ENCODE measurements around the gene SIRPB1. TPM values are rescaled to one million over a fixed set of nuclear protein-coding genes. Genes with fewer than 3 reads are reported as not detected.
"Not testable (repeated sequence)": the region's sequence is repeated elsewhere in the genome, so short reads cannot be mapped to it uniquely, and the experiment has no call there.

Gene SIRPB1
- polyA plus RNA-seq, 1 donor (not counting 4 experiments of a cell fraction or from before 2014, with no cell fraction given), result not detected

GRCh38 chr20:1646975-1647431 lies 27.2 kb upstream of the SIRPB1 start:
- H3K4me3 ChIP-seq (ENCODE audit: control insufficient read depth in 2 of 3, extremely low read depth in 1 of 3, insufficient read depth in 2 of 3, low read depth in 1 of 3, low read length in 3 of 3), result no peak overlapping the region
- H3K27ac ChIP-seq (ENCODE audit: control insufficient read depth, insufficient read depth, low read length), result no peak overlapping the region
- H2AFZ ChIP-seq (ENCODE audit: control insufficient read depth, low read length), result no peak overlapping the region
- dilution Hi-C loops (cut with MboI; ENCODE audit: extremely low pct_ligation_motif_present, low sequenced_read_pairs), result no loop called here
- H3K79me2 ChIP-seq (ENCODE audit: control insufficient read depth, insufficient read depth, low read length), result no peaks in the 10 kb centered on the region
- no peaks in the 10 kb centered on the region for H3K9me1 ChIP-seq (ENCODE audit: control insufficient read depth, extremely low read depth, insufficient read depth, low read length)
- H3K27me3 ChIP-seq (ENCODE audit: control insufficient read depth, extremely low read depth, insufficient read depth, low read length), result no peaks in the 10 kb centered on the region
- TF ChIP-seq EZH2 (IDR thresholded peaks at IDR 0.05; ENCODE audit: low read length), result no peak
- TF ChIP-seq CTCF (optimal IDR thresholded peaks at IDR 0.05 in 1 of 3, IDR thresholded peaks at IDR 0.05 in 1 of 3, conservative IDR thresholded peaks at IDR 0.05 in 1 of 3; ENCODE audit: extremely low read depth in 1 of 3, insufficient read depth in 2 of 3, low read length in 3 of 3), result no peak
- no peaks in the 10 kb centered on the region for H4K20me1 ChIP-seq (ENCODE audit: control insufficient read depth, extremely low read depth, insufficient read depth, low read length)
- H3K4me2 ChIP-seq (ENCODE audit: control insufficient read depth, extremely low read depth, insufficient read depth, low read depth, low read length), result no peak overlapping the region
- no peak for FAIRE-seq
- peaks cover 4% of the 10 kb centered on the region for H3K4me1 ChIP-seq (ENCODE audit: control insufficient read depth, extremely low read depth, insufficient read depth, low read length)
- DNase-seq (ENCODE audit: low read depth, low spot score), result no peak
- no peaks in the 10 kb centered on the region for H3K36me3 ChIP-seq (ENCODE audit: control insufficient read depth in 2 of 2, extremely low read depth in 1 of 2, insufficient read depth in 2 of 2, low read length in 2 of 2)
- H3K9ac ChIP-seq (ENCODE audit: control insufficient read depth, extremely low read depth, insufficient read depth, low read length), result no peak overlapping the region
- no peaks in the 10 kb centered on the region for H3K9me3 ChIP-seq (ENCODE audit: control insufficient read depth, low read depth, low read length)

- H3K27me3 ChIP-seq (ENCODE audit: control insufficient read depth, extremely low read depth, insufficient read depth, low read length), result no peaks in the 10 kb centered on the region
- H3K4me1 ChIP-seq (ENCODE audit: control insufficient read depth, extremely low read depth, insufficient read depth, low read length), result peaks cover 4% of the 10 kb centered on the region
- TF ChIP-seq EZH2 (IDR thresholded peaks at IDR 0.05; ENCODE audit: low read length), result no peak
- TF ChIP-seq CTCF (optimal IDR thresholded peaks at IDR 0.05 in 1 of 3, IDR thresholded peaks at IDR 0.05 in 1 of 3, conservative IDR thresholded peaks at IDR 0.05 in 1 of 3; ENCODE audit: extremely low read depth in 1 of 3, insufficient read depth in 2 of 3, low read length in 3 of 3), result no peak
- DNase-seq (ENCODE audit: low read depth, low spot score) (no peak), FAIRE-seq (no peak)
- H4K20me1 ChIP-seq (ENCODE audit: control insufficient read depth, extremely low read depth, insufficient read depth, low read length), result no peaks in the 10 kb centered on the region
- H3K36me3 ChIP-seq (ENCODE audit: control insufficient read depth in 2 of 2, extremely low read depth in 1 of 2, insufficient read depth in 2 of 2, low read length in 2 of 2), result no peaks in the 10 kb centered on the region
- H3K4me2 ChIP-seq (ENCODE audit: control insufficient read depth, extremely low read depth, insufficient read depth, low read depth, low read length), result no peak overlapping the region
- no peak overlapping the region for H2AFZ ChIP-seq (ENCODE audit: control insufficient read depth, low read length)
- H3K9ac ChIP-seq (ENCODE audit: control insufficient read depth, extremely low read depth, insufficient read depth, low read length), result no peak overlapping the region
- dilution Hi-C loops (cut with MboI; ENCODE audit: extremely low pct_ligation_motif_present, low sequenced_read_pairs), result no loop called here
- H3K27ac ChIP-seq (ENCODE audit: control insufficient read depth, insufficient read depth, low read length), result no peak overlapping the region
- no peaks in the 10 kb centered on the region for H3K9me1 ChIP-seq (ENCODE audit: control insufficient read depth, extremely low read depth, insufficient read depth, low read length)
- H3K4me3 ChIP-seq (ENCODE audit: control insufficient read depth in 2 of 3, extremely low read depth in 1 of 3, insufficient read depth in 2 of 3, low read depth in 1 of 3, low read length in 3 of 3), result no peak overlapping the region
- no peaks in the 10 kb centered on the region for H3K9me3 ChIP-seq (ENCODE audit: control insufficient read depth, low read depth, low read length)
- no peaks in the 10 kb centered on the region for H3K79me2 ChIP-seq (ENCODE audit: control insufficient read depth, insufficient read depth, low read length)
Measured at GRCh38 chr20:1644101-1644962, 24.5 kb upstream of the SIRPB1 start.

GRCh38 chr20:1638643-1639042 lies 18.8 kb upstream of the SIRPB1 start:
- H3K27me3 ChIP-seq (ENCODE audit: control insufficient read depth, extremely low read depth, insufficient read depth, low read length); H3K9ac ChIP-seq (ENCODE audit: control insufficient read depth, extremely low read depth, insufficient read depth, low read length); dilution Hi-C loops (cut with MboI; ENCODE audit: extremely low pct_ligation_motif_present, low sequenced_read_pairs); H3K4me1 ChIP-seq (ENCODE audit: control insufficient read depth, extremely low read depth, insufficient read depth, low read length); H3K4me2 ChIP-seq (ENCODE audit: control insufficient read depth, extremely low read depth, insufficient read depth, low read depth, low read length); H3K79me2 ChIP-seq (ENCODE audit: control insufficient read depth, insufficient read depth, low read length); H3K9me1 ChIP-seq (ENCODE audit: control insufficient read depth, extremely low read depth, insufficient read depth, low read length); H3K4me3 ChIP-seq (ENCODE audit: control insufficient read depth in 2 of 3, extremely low read depth in 1 of 3, insufficient read depth in 2 of 3, low read depth in 1 of 3, low read length in 3 of 3); H3K27ac ChIP-seq (ENCODE audit: control insufficient read depth, insufficient read depth, low read length); H4K20me1 ChIP-seq (ENCODE audit: control insufficient read depth, extremely low read depth, insufficient read depth, low read length); FAIRE-seq; H3K9me3 ChIP-seq (ENCODE audit: control insufficient read depth, low read depth, low read length); DNase-seq (ENCODE audit: low read depth, low spot score); H3K36me3 ChIP-seq (ENCODE audit: control insufficient read depth in 2 of 2, extremely low read depth in 1 of 2, insufficient read depth in 2 of 2, low read length in 2 of 2); H2AFZ ChIP-seq (ENCODE audit: control insufficient read depth, low read length): not testable (repeated sequence)

Data from keratinocyte (primary cell).